Measurements from ENCODE around the gene MFNG.

GRCh38 chr22:37510091-37510490, 23.9 kb upstream of the MFNG start:
- no peak for TF ChIP-seq POLR2A (IDR thresholded peaks at IDR 0.05)
- TF ChIP-seq CTCF (IDR thresholded peaks at IDR 0.05), result no peak
